ENCODE measurements around the gene VWA5A.

VWA5A gene

DNA sequence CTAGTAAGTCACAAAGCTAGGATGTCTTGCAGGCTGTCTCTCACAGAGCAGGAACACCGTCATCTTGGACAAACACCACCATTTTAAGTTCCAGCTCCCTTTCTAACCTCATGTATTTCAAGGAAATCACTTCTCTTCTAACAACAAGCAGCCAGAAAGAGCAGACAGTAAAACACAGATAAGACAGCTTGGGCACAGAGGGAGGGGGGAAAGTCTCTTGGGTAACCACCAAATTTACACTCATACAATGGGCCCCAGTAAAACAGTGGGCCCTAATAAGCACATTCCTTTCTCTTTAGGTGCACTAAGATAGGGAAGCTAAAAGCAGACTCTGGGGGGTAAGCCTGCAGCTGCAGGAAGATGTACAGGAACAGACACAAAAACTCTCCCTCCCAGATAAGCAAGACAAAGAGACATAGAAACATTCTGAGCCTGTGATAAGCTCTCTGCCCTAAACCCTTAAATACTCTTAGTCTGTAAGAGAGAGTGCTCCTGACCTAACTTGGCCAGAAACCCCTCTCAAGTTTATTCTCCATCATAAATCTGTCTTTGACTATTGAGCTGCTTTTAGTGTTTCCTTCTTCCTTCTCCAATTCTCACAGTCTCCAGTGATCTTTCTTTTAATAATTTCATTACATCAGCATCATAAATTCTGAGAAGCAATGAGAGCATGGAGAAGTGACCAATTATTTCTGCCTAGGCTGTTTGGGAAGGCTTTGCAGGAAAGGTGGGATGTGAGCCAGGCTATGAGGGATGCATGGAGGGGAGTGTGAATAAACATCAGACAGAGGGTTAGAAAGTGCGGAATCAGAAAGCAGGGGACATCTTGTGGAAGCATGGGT is 75.3 kb downstream of the VWA5A start:
- no peak for TF ChIP-seq YY1 (IDR thresholded peaks at IDR 0.05; ENCODE audit: low read depth)
- no peak for TF ChIP-seq TCF12 (IDR thresholded peaks at IDR 0.05; ENCODE audit: low read depth)
- TF ChIP-seq CEBPB (IDR thresholded peaks at IDR 0.05): no peak
- no peak for TF ChIP-seq RAD21 (IDR thresholded peaks at IDR 0.05; ENCODE audit: low read depth)
- TF ChIP-seq CREB1 (IDR thresholded peaks at IDR 0.05; ENCODE audit: low read depth): no peak
- no peak for TF ChIP-seq EGR1 (IDR thresholded peaks at IDR 0.05)
- TF ChIP-seq, protein P1, sequence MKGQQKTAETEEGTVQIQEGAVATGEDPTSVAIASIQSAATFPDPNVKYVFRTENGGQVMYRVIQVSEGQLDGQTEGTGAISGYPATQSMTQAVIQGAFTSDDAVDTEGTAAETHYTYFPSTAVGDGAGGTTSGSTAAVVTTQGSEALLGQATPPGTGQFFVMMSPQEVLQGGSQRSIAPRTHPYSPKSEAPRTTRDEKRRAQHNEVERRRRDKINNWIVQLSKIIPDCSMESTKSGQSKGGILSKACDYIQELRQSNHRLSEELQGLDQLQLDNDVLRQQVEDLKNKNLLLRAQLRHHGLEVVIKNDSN (IDR thresholded peaks at IDR 0.05): no peak
- no peak for TF ChIP-seq FOXM1 (IDR thresholded peaks at IDR 0.05; ENCODE audit: borderline replicate concordance, low read depth)
- no peak for TF ChIP-seq TAF1 (IDR thresholded peaks at IDR 0.05; ENCODE audit: low read depth)
- no peak for TF ChIP-seq ZBTB7A (IDR thresholded peaks at IDR 0.05; ENCODE audit: low read depth)
- TF ChIP-seq, protein P2, sequence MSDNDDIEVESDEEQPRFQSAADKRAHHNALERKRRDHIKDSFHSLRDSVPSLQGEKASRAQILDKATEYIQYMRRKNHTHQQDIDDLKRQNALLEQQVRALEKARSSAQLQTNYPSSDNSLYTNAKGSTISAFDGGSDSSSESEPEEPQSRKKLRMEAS (IDR thresholded peaks at IDR 0.05): no peak
- TF ChIP-seq, protein P3, sequence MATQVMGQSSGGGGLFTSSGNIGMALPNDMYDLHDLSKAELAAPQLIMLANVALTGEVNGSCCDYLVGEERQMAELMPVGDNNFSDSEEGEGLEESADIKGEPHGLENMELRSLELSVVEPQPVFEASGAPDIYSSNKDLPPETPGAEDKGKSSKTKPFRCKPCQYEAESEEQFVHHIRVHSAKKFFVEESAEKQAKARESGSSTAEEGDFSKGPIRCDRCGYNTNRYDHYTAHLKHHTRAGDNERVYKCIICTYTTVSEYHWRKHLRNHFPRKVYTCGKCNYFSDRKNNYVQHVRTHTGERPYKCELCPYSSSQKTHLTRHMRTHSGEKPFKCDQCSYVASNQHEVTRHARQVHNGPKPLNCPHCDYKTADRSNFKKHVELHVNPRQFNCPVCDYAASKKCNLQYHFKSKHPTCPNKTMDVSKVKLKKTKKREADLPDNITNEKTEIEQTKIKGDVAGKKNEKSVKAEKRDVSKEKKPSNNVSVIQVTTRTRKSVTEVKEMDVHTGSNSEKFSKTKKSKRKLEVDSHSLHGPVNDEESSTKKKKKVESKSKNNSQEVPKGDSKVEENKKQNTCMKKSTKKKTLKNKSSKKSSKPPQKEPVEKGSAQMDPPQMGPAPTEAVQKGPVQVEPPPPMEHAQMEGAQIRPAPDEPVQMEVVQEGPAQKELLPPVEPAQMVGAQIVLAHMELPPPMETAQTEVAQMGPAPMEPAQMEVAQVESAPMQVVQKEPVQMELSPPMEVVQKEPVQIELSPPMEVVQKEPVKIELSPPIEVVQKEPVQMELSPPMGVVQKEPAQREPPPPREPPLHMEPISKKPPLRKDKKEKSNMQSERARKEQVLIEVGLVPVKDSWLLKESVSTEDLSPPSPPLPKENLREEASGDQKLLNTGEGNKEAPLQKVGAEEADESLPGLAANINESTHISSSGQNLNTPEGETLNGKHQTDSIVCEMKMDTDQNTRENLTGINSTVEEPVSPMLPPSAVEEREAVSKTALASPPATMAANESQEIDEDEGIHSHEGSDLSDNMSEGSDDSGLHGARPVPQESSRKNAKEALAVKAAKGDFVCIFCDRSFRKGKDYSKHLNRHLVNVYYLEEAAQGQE (IDR thresholded peaks at IDR 0.05; ENCODE audit: low read depth): no peak
- TF ChIP-seq TEAD4 (IDR thresholded peaks at IDR 0.05): no peak
- no peak for TF ChIP-seq EP300 (IDR thresholded peaks at IDR 0.05; ENCODE audit: borderline replicate concordance)
- TF ChIP-seq NFIC (IDR thresholded peaks at IDR 0.05): no peak

DNA sequence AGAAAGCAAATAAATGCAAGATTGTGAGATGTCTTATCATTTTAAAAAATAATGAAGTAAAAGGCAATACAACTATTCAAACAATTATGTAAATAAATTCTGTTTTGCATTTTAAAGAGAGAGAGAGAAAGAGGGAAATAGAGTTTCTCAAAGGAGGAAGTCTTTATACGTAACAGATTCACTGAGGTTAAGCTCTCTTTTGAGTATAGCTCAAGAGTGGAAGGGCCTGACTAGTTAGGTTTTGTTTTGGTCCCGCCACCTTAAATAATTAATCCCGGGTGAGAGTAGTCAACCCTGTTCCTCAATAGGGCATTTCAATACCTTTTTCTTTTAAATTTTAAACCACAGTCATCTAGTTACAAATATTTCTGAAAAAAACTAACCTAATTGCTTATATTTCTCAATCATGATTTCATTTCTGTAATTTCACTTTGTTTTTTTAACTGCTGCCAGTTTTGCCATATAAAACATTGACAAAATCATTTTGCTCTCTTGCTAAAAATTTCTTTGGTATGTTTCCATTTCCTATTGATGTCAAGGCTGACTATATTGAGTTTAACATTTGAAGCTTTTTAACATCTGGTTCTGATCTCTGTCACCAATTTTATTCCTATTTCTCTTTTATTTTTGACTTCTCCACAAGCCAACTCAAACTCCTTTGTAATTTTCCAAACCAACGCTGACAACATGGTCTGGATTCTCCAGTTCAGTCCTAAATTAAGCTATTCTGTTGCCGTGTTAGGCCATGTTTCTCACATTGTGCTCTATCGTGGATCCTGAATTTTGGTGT is 78.2 kb downstream of the VWA5A start:
- TF ChIP-seq EP300 (IDR thresholded peaks at IDR 0.05; ENCODE audit: borderline replicate concordance): no peak
- TF ChIP-seq EGR1 (IDR thresholded peaks at IDR 0.05): no peak
- TF ChIP-seq, protein P1 (IDR thresholded peaks at IDR 0.05): no peak
- no peak for TF ChIP-seq TEAD4 (IDR thresholded peaks at IDR 0.05)
- TF ChIP-seq, protein P3 (IDR thresholded peaks at IDR 0.05; ENCODE audit: low read depth): no peak
- TF ChIP-seq RAD21 (IDR thresholded peaks at IDR 0.05; ENCODE audit: low read depth): no peak
- TF ChIP-seq, protein P2 (IDR thresholded peaks at IDR 0.05): no peak
- no peak for TF ChIP-seq TAF1 (IDR thresholded peaks at IDR 0.05; ENCODE audit: low read depth)
- no peak for TF ChIP-seq YY1 (IDR thresholded peaks at IDR 0.05; ENCODE audit: low read depth)
- no peak for TF ChIP-seq CREB1 (IDR thresholded peaks at IDR 0.05; ENCODE audit: low read depth)
- no peak for TF ChIP-seq TCF12 (IDR thresholded peaks at IDR 0.05; ENCODE audit: low read depth)
- TF ChIP-seq ZBTB7A (IDR thresholded peaks at IDR 0.05; ENCODE audit: low read depth): no peak
- no peak for TF ChIP-seq FOXM1 (IDR thresholded peaks at IDR 0.05; ENCODE audit: borderline replicate concordance, low read depth)
- TF ChIP-seq CEBPB (IDR thresholded peaks at IDR 0.05): no peak
- TF ChIP-seq NFIC (IDR thresholded peaks at IDR 0.05): no peak

DNA sequence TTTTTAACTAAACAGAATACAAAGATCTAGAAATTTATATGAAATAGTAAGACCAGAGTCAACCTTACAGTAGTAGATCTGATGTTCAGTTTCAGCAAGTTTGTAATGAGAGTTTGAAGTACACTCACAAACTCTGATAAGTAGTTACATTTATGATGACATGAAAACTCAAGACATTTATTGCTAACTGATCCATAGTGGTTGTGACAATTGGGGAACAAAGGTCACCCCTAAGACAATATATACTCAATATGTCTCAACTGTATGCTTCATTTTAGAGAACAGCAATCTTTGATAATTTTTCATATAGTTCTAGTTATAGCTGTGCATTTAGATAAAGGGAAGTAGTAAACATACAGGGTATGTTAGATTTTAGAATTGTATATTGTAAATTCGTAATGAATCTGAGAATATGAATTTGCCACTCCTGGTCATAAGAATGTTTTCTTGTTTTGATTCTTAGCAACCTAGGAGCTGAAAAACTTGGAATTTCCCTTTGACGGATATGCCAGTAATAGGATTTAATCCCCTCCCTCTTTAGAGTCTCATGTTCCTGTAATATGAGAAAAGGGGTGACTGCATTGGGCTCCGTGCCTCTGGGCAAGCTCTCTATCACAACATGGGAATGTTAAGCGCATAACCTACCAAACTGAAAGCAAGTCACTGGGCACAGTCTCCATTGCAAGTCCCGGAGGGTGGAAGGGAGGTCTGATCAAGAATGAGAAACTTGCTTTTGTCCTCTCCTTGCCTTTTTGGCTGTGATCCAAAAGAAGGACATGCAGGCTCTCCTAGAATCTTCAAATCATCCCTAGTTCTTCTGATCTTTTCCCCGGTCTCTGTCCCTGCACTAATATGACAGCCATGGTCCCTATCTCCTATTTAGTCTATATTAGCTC is 79.3 kb downstream of the VWA5A start:
- TF ChIP-seq TAF1 (IDR thresholded peaks at IDR 0.05; ENCODE audit: low read depth) (no peak), TEAD4 (IDR thresholded peaks at IDR 0.05) (no peak), YY1 (IDR thresholded peaks at IDR 0.05; ENCODE audit: low read depth) (no peak), EGR1 (IDR thresholded peaks at IDR 0.05) (no peak), EP300 (IDR thresholded peaks at IDR 0.05; ENCODE audit: borderline replicate concordance) (no peak), FOXM1 (IDR thresholded peaks at IDR 0.05; ENCODE audit: borderline replicate concordance, low read depth) (no peak), CEBPB (IDR thresholded peaks at IDR 0.05) (no peak), TCF12 (IDR thresholded peaks at IDR 0.05; ENCODE audit: low read depth) (no peak), CREB1 (IDR thresholded peaks at IDR 0.05; ENCODE audit: low read depth) (no peak), ZBTB7A (IDR thresholded peaks at IDR 0.05; ENCODE audit: low read depth) (no peak), RAD21 (IDR thresholded peaks at IDR 0.05; ENCODE audit: low read depth) (no peak), NFIC (IDR thresholded peaks at IDR 0.05) (no peak)
- TF ChIP-seq, protein P3 (IDR thresholded peaks at IDR 0.05; ENCODE audit: low read depth): no peak
- TF ChIP-seq, protein P2 (IDR thresholded peaks at IDR 0.05): no peak
- TF ChIP-seq, protein P1 (IDR thresholded peaks at IDR 0.05): no peak
